Peyer's patch (tissue), 4 donors: Measurements from ENCODE around the gene NDUFAF3. TPM values are rescaled to one million over a fixed set of nuclear protein-coding genes. Genes with fewer than 3 reads are reported as not detected.

Experiments
- DNase-seq, 3 donors: peaks; one replicate each; pipeline ENCODE4 v3.0.0-alpha.2; 2017 to 2019
- H3K27ac ChIP-seq, 4 donors: fragments of 200-600 bp; sonication (generic); one replicate each; pipeline ENCODE4 v1.5.1; 2016 to 2019
- H3K27me3 ChIP-seq, 2 donors: fragments of 200-600 bp; sonication (generic); one replicate each; pipeline ENCODE4 v1.5.1; 2019
- H3K36me3 ChIP-seq, 3 donors: fragments of 200-600 bp; sonication (generic); one replicate each; pipeline ENCODE4 v1.5.1; 2016 to 2019
- H3K4me1 ChIP-seq, 4 donors: fragments of 200-600 bp; sonication (generic); one replicate each; pipeline ENCODE4 v1.5.1; 2016 to 2019
- H3K4me3 ChIP-seq, 4 donors: fragments of 200-600 bp; sonication (generic); 1 replicate in 3 of 4; 2 replicates in 1 of 4; pipeline ENCODE4 v1.5.1; 2016 to 2019; ENCODE audit warnings: mild to moderate bottlenecking in 1 of 4
- H3K9me3 ChIP-seq, 4 donors: fragments of 200-600 bp; sonication (generic); one replicate each; pipeline ENCODE4 v1.5.1; 2016 to 2019; ENCODE audit warnings: mild to moderate bottlenecking in 1 of 4
- POLR2A ChIP-seq, 2 donors: fragments of 450-650 bp; IDR thresholded peaks; one replicate each; pipeline ENCODE4 v1.5.1; 2017; ENCODE audit warnings: antibody characterized with exemption in 2 of 2, mild to moderate bottlenecking in 2 of 2, moderate library complexity in 2 of 2
- total RNA-seq, 4 donors: library from RNA; depleted of rRNA; stranded (reverse); fragments of >200 nt; gene quantifications; one replicate each; pipeline ENCODE4 v1.1.0, GENCODE V29; 2016
- TF ChIP-seq, protein P1 (sequence below), 6 experiments: fragments of 450-650 bp in 4 of 6; fragments of 200-600 bp in 2 of 6; sonication (generic) in 1 of 6; IDR thresholded peaks; one replicate each; pipeline ENCODE4 v1.5.1; 2017 to 2019; ENCODE audit warnings: antibody characterized with exemption in 6 of 6, mild to moderate bottlenecking in 3 of 6, moderate library complexity in 1 of 6

Gene NDUFAF3
- total RNA-seq, 4 donors from 2014 or later = 64.7 to 164 (median 106) TPM

DNA sequence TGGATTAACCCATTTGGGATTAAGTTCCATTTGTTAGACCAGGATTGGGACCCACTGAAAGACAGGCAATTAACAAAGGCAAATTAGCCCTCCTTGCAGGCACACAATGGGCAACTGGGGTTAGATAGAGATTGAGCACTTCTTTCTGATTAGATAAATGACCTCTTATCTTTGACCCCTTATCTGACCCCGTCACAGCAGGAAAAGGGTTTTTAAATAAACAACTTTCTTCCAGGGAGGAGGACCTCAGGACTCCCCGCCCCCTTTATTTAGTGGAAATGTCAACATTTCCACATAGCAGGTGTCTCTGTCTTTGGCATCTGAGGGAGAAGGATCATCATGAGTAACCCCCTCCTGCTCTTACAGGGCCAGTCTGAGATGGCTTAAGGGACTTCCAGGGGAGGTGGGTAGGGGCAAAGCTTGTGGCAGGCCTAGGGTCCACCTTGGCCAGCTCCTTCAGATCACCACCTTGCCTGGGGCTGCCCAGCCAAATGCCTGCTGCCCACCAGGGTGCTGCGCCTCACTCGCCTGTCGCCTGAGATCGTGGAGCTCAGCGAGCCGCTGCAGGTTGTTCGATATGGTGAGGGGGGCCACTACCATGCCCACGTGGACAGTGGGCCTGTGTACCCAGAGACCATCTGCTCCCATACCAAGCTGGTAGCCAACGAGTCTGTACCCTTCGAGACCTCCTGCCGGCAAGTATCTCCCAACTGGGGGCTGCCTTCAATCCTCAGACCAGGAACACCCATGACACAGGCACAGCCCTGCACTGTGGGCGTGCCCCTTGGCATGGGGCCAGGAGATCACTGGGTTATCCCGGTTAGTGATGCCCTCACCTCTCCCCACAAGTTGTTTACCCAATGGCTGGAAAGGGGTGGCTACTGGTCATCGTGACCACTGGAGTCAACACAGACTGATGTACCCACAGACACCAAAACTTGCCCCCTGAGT lies 17.3 kb upstream of the NDUFAF3 start:
- peaks cover 0 to 22% (median 3%) of the 10 kb centered on the region in 4 donors for H3K4me1 ChIP-seq
- H3K27me3 ChIP-seq = no peaks in the 10 kb centered on the region
- H3K27ac ChIP-seq = no peak overlapping the region
- TF ChIP-seq, protein P1, sequence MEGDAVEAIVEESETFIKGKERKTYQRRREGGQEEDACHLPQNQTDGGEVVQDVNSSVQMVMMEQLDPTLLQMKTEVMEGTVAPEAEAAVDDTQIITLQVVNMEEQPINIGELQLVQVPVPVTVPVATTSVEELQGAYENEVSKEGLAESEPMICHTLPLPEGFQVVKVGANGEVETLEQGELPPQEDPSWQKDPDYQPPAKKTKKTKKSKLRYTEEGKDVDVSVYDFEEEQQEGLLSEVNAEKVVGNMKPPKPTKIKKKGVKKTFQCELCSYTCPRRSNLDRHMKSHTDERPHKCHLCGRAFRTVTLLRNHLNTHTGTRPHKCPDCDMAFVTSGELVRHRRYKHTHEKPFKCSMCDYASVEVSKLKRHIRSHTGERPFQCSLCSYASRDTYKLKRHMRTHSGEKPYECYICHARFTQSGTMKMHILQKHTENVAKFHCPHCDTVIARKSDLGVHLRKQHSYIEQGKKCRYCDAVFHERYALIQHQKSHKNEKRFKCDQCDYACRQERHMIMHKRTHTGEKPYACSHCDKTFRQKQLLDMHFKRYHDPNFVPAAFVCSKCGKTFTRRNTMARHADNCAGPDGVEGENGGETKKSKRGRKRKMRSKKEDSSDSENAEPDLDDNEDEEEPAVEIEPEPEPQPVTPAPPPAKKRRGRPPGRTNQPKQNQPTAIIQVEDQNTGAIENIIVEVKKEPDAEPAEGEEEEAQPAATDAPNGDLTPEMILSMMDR (IDR thresholded peaks at IDR 0.05) = no peak
- no peak for TF ChIP-seq POLR2A (IDR thresholded peaks at IDR 0.05)
- H3K36me3 ChIP-seq = no peaks in the 10 kb centered on the region
- H3K9me3 ChIP-seq = no peaks in the 10 kb centered on the region
- DNase-seq = peak in 2 of 3 donors; percentile 75 to 77
- H3K4me3 ChIP-seq = no peak overlapping the region

DNA sequence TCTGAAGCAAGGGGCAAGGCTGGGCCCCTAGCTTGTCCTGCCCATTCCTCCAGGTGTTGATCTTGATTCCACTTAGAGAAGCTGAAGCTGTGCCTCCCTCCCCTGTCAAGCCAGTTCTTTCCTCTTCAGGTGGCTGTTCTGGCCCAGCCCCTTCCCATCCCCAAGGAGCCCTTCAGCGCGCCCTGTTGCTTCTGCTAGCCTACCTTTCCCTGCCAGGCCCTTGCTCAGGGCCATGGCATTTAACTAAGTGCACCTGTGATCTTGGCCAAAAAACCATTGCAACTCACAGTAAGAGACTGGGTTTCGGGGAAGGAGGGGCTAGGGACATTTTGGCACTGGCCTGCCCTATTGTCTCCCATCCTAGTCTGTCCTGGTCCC lies 16.6 kb upstream of the NDUFAF3 start:
- DNase-seq = no peak
- no peaks in the 10 kb centered on the region for H3K36me3 ChIP-seq
- no peak overlapping the region for H3K27ac ChIP-seq
- peaks cover 0 to 22% (median 3%) of the 10 kb centered on the region in 4 donors for H3K4me1 ChIP-seq
- TF ChIP-seq POLR2A (IDR thresholded peaks at IDR 0.05) = no peak
- TF ChIP-seq, protein P1 (IDR thresholded peaks at IDR 0.05) = no peak
- no peak overlapping the region for H3K4me3 ChIP-seq
- no peaks in the 10 kb centered on the region for H3K27me3 ChIP-seq
- no peaks in the 10 kb centered on the region for H3K9me3 ChIP-seq

DNA sequence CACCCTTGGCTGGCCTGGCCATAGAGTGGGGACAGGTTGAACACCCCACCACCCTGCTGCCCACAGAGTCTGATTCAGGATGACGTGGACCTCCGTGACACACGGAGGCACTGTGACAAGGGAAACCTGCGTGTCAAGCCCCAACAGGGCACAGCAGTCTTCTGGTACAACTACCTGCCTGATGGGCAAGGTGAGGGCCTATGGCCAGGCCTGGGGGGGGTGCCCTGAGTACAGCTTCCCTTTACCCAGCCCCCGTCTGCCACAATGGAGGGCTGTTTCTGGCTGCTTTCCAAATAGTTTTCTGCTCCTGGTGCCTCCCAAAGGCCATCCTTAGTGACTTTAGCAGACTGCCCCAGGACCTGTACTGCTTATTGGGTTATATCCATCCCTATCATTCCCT lies 15.9 kb upstream of the NDUFAF3 start:
- H3K36me3 ChIP-seq = no peaks in the 10 kb centered on the region
- H3K4me3 ChIP-seq = peak overlapping the region in 2 of 4 donors; percentile 71 to 76
- DNase-seq = no peak
- H3K4me1 ChIP-seq = peaks cover 0 to 22% (median 3%) of the 10 kb centered on the region in 4 donors
- peak overlapping the region in 1 of 4 donors; percentile 88 for H3K27ac ChIP-seq
- H3K9me3 ChIP-seq = no peaks in the 10 kb centered on the region
- no peaks in the 10 kb centered on the region for H3K27me3 ChIP-seq
- TF ChIP-seq, protein P1 (IDR thresholded peaks at IDR 0.05) = no peak
- no peak for TF ChIP-seq POLR2A (IDR thresholded peaks at IDR 0.05)

DNA sequence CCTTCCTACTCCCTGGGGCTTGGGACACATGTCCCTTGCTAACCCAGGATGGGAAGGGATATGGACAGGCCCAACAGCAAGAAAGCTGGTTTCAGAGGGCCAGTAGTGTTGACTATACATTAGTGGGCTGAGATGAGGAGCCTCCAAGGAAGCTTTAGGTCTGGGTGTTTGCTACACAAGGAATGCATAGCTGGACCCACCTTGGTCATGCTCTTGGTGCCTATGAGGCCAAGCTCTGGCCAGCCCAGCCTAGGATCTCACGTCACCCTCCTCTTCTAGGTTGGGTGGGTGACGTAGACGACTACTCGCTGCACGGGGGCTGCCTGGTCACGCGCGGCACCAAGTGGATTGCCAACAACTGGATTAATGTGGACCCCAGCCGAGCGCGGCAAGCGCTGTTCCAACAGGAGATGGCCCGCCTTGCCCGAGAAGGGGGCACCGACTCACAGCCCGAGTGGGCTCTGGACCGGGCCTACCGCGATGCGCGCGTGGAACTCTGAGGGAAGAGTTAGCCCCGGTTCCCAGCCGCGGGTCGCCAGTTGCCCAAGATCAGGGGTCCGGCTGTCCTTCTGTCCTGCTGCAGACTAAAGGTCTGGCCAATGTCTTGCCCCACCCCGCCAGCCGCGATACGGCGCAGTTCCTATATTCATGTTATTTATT lies 15.4 kb upstream of the NDUFAF3 start:
- peaks cover 0 to 22% (median 3%) of the 10 kb centered on the region in 4 donors for H3K4me1 ChIP-seq

More for the DNA sequence above, 15.4 kb upstream of the NDUFAF3 start:
- H3K27ac ChIP-seq = peak overlapping the region; percentile 88 to 94 (median 93)
- peak overlapping the region; percentile 71 to 92 (median 76) for H3K4me3 ChIP-seq
- peak in 1 of 3 donors; percentile 27 for DNase-seq
- H3K27me3 ChIP-seq = no peaks in the 10 kb centered on the region
- TF ChIP-seq, protein P1 (IDR thresholded peaks at IDR 0.05) = no peak
- no peak for TF ChIP-seq POLR2A (IDR thresholded peaks at IDR 0.05)
- H3K36me3 ChIP-seq = peaks cover 0 to 2% (median 0%) of the 10 kb centered on the region in 3 donors
- H3K9me3 ChIP-seq = no peaks in the 10 kb centered on the region
